ENCODE data around the gene CORO1A.
"Not testable (repeated sequence)": the region's sequence is repeated elsewhere in the genome, so short reads cannot be mapped to it uniquely, and the experiment has no call there.

The CORO1A gene

GRCh38 chr16:30206252-30206651 is 22.9 kb downstream of the CORO1A start:
- not testable (repeated sequence) for DNase-seq

- DNase-seq: not testable (repeated sequence)
Measured at GRCh38 chr16:30207063-30207704, 23.8 kb downstream of the CORO1A start.

- DNase-seq: not testable (repeated sequence)
Measured at GRCh38 chr16:30209032-30209431, 25.6 kb downstream of the CORO1A start.

GRCh38 chr16:30211414-30211813 is 28.0 kb downstream of the CORO1A start:
- DNase-seq: not testable (repeated sequence)

- not testable (repeated sequence) for DNase-seq
Measured at GRCh38 chr16:30217082-30217481, 33.7 kb downstream of the CORO1A start.

Measured in SHP77 (cell line).